GM18909 (cell line): ENCODE measurements around the gene NBAS.
"Not testable (repeated sequence)": the region's sequence is repeated elsewhere in the genome, so short reads cannot be mapped to it uniquely, and the experiment has no call there.

Experiments
- ATAC-seq: cut with Tn5 transposase; IDR thresholded peaks from one replicate; pipeline ENCODE4 v1.9.1; 2021; ENCODE audit warnings: mild to moderate bottlenecking; ENCODE audit not compliant: unreplicated experiment, poor library complexity

The NBAS gene

GRCh38 chr2:15334644-15335326 is 226.3 kb downstream of the NBAS start:
- no peak for ATAC-seq

GRCh38 chr2:15331787-15332186 is 229.3 kb downstream of the NBAS start:
- no peak for ATAC-seq

GRCh38 chr2:15325296-15325695 is 235.8 kb downstream of the NBAS start:
- ATAC-seq = no peak

DNA sequence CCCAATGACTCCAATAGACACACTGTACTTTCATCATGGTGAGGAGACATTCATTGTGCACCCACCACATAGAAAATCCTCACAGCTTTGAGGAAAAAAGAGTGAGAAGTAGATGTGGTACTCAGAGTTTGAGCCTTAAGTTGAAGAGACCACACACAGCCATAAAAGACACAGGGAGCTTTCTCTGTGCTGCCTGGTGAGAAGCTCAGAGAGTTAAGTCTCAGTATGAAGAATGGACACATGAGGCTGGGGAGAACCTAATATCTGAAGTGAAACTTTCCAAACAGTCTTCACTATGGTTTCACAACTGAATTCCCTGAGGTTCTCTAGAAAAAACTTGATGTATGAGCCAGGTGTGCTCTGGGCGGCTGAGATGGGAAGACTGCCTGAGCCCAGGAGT is 237.9 kb downstream of the NBAS start:
- no peak for ATAC-seq

DNA sequence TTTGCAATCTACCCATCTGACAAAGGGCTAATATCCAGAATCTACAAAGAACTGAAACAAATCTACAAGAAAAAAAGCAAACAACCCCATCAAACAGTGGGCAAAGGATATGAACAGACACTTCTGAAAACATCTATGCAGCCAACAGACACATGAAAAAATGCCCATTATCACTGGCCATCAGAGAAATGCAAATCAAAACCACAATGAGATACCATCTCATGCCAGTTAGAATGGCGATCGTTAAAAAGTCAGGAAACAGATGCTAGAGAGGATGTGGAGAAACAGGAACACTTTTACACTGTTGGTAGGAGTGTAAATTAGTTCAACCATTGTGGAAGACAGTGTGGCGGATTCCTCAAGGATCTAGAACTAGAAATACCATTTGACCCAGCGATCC is 239.7 kb downstream of the NBAS start:
- ATAC-seq = not testable (repeated sequence)

- ATAC-seq = no peak
Observed at GRCh38 chr2:15316370-15316814, 244.7 kb downstream of the NBAS start.

DNA sequence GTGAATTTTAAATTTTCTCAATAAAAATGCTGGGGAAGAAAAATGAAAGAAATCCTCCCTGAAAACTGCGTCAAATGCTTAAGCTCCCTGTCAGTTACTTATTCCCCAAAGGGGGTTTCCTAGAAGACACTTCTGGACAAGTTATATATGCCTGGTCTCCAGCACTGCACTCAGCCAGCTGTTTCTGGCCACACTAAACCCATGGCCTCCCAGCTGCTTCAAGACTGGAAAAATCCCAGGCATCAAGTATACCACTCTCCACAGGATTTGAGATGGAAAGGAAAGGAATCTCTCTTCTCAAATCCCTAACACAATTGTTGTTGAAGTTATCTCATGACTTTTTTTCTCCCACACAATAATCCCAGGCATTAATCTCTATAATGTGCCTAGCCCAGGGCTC is 245.7 kb downstream of the NBAS start:
- no peak for ATAC-seq

GRCh38 chr2:15313657-15314056 is 247.5 kb downstream of the NBAS start:
- peak; percentile 81 for ATAC-seq

- ATAC-seq = no peak
Observed at GRCh38 chr2:15311926-15312325, 249.2 kb downstream of the NBAS start.

GRCh38 chr2:15311201-15311907 is 249.8 kb downstream of the NBAS start:
- peak; percentile 72 for ATAC-seq

GRCh38 chr2:15307526-15307925 is 253.6 kb downstream of the NBAS start:
- ATAC-seq = no peak

- ATAC-seq = no peak
Observed at GRCh38 chr2:15306706-15307105, 254.4 kb downstream of the NBAS start.

DNA sequence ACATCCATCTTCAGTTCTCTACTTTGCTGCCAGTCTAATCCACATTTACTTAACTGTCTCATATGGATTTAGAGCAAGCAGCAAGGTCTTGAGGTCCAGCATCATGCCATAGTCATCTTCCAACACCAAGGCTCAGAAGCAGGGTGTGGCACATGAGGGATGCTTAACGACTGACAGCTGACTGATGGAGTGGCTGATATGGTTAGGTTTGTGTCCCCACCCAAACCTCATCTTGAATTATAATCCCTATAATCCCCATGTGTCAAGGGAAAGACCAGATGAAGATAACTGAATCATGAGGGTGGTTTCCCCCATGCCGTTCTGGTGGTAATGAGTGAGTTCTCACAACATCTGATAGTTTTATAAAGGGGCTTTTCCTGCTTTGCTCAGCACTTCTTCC is 257.3 kb downstream of the NBAS start:
- no peak for ATAC-seq

- ATAC-seq = no peak
Observed at GRCh38 chr2:15302154-15302553, 259.0 kb downstream of the NBAS start.

GRCh38 chr2:15300624-15301573 is 260.2 kb downstream of the NBAS start:
- ATAC-seq = no peak

DNA sequence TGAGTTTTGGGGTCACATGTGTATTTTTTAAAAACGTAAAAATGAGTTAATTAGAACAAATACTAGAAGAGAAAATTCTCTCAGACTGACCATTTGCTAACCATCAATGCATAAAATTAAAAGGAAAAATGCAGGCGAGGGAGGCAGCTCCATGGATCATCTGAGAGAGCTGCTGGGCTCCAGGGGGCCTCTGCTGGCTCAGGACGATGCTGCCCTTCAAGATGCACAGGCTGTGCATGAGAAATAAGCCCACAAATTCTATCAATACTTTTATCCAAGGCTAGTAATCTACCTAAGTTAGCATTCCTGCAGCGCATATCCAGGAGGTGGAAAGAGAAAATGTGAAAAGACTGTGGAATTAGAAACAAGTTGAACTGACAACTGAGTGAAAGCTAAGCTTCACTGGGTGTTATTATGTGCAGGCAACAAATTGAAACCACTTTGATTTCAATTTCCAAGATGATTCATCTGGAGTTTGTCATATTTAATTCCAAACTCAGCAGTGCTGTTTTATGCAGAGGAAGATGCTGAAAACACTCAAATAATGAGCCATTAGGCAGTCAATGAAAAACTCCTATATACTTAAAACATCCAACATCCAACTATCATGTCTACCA is 261.1 kb downstream of the NBAS start:
- no peak for ATAC-seq

- no peak for ATAC-seq
Observed at GRCh38 chr2:15298770-15299169, 262.4 kb downstream of the NBAS start.

DNA sequence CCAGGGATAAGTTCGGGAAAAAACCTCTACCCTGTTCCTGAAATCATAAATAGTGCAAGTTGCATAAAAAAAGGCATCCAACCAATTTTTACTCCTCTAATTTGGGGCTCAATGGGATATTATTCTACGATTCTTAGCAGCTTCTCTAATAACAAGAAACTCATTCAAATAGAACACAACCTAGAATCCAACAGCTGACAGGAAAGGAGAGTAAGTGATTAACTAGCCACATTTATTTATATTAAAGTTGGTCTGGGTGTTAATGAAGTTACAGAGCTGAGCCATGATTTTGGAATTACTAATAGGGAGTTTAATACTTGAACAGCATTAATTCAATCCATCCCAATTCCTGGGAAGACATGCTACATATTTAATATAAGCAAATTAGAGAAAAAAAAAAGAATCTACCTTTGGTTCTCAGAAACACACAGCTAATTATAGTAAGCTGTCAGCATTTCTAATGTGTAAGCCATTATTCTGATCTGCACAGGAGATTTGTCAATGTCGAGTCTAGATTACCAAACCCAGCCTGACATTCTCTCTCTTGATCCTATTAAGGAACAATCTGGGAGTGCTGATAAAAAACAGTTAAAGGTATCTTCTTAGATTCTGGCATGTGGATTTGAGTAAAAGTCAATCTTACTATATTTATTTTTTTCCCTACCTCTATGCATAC is 267.7 kb downstream of the NBAS start:
- peak; percentile 91 for ATAC-seq

DNA sequence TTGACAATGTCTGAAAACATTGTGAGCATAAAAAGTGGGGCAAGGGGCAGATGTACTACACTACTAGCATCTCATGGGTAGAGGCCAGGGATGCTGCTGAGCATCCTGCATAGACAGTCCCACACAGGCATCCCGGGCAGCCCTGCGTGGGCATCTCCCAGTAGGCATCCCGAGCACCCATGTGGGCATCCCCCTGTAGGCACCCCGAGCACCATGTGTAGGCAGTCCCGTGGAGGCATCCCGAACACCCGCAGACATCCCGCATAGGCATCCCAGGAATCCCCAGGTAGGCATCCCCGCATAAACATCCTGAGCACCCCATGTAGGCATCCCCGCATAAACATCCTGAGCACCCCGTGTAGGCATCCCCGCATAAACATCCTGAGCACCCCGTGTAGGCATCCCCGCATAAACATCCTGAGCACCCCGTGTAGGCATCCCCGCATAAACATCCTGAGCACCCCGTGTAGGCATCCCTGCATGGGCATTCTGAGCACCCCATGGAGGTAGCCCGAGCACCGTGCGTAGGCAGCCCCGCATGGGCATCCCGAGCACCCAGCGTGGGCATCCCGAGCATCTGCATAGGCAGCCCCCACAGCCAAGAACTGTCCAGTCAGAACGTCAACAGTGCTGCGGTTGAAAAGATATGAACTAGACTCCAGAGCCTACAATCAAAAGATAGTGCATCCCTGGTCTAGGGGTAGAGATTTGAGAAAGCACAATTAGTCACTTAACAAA is 273.5 kb downstream of the NBAS start:
- no peak for ATAC-seq
